Epithelial cell of proximal tubule (primary cell): ENCODE measurements around the gene RXYLT1. TPM values are rescaled to one million over a fixed set of nuclear protein-coding genes. Genes with fewer than 3 reads are reported as not detected.

ENCODE experiments used
- DNase-seq: peaks from one replicate; pipeline ENCODE4 v3.0.0-alpha.2; 2011; ENCODE audit warnings: low read depth
- H3K4me3 ChIP-seq: 2 replicates; pipeline ENCODE4 v1.5.1; 2011; ENCODE audit warnings: low read depth, mild to moderate bottlenecking, low read length
- total RNA-seq: library from RNA; depleted of rRNA; stranded (reverse); fragments of >200 nt; gene quantifications from 2 replicates; pipeline ENCODE4 v1.2.3, GENCODE V29; 2015
- TF ChIP-seq, protein P1 (sequence below): conservative IDR thresholded peaks from 2 replicates; pipeline ENCODE4 v1.5.1; 2012; ENCODE audit warnings: low read depth, mild to moderate bottlenecking, low read length

RXYLT1 gene
- total RNA-seq, 1 donor from 2014 or later: 12.3 TPM

DNA sequence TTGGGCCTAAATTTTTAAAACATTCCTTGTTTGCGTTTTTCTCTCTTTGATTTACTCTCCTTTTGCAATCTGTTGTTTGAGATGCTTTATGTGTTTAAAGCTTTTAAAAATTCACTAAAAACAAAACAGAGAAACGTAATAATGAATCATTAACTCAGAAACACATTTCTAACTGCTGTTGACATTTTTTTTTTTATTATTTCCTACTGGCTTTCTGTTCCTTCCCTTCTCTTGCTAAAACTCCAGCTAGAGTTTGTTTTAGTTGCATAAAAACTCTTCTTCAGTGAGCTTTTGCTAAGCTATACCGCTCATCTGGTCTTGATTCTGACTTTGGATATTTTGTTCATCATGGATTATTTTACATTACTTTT lies 35.8 kb downstream of the RXYLT1 start:
- TF ChIP-seq, protein P1, sequence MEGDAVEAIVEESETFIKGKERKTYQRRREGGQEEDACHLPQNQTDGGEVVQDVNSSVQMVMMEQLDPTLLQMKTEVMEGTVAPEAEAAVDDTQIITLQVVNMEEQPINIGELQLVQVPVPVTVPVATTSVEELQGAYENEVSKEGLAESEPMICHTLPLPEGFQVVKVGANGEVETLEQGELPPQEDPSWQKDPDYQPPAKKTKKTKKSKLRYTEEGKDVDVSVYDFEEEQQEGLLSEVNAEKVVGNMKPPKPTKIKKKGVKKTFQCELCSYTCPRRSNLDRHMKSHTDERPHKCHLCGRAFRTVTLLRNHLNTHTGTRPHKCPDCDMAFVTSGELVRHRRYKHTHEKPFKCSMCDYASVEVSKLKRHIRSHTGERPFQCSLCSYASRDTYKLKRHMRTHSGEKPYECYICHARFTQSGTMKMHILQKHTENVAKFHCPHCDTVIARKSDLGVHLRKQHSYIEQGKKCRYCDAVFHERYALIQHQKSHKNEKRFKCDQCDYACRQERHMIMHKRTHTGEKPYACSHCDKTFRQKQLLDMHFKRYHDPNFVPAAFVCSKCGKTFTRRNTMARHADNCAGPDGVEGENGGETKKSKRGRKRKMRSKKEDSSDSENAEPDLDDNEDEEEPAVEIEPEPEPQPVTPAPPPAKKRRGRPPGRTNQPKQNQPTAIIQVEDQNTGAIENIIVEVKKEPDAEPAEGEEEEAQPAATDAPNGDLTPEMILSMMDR: no peak
- no peak for DNase-seq
- H3K4me3 ChIP-seq: no peak overlapping the region

- TF ChIP-seq, protein P1: no peak
- DNase-seq: no peak
- no peak overlapping the region for H3K4me3 ChIP-seq
These were observed 36.3 kb downstream of the RXYLT1 start for GRCh38 chr12:63816031-63816430.

- TF ChIP-seq, protein P1: no peak
- H3K4me3 ChIP-seq: no peak overlapping the region
- no peak for DNase-seq
These were observed 40.7 kb downstream of the RXYLT1 start for GRCh38 chr12:63820427-63820826.

- TF ChIP-seq, protein P1: no peak
These were observed 42.1 kb downstream of the RXYLT1 start for GRCh38 chr12:63821781-63822251.

DNA sequence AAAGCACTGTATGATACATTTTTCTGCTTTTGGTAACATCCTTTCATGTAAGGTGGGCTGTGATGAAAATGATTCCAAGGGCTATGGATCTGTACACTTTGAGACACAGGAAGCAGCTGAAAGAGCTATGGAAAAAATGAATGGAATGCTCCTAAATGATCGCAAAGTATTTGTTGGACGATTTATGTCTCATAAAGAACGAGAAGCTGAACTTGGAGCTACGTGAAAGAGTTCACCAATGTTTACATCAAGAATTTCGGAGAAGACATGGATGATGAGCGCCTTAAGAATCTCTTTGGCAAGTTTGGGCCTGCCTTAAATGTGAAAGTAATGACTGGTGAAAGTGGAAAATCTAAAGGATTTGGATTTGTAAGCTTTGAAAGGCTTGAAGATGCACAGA lies 42.6 kb downstream of the RXYLT1 start:
- peak overlapping the region; percentile 66 for H3K4me3 ChIP-seq
- no peak for DNase-seq
- TF ChIP-seq, protein P1: no peak

More at GRCh38 chr12:63821781-63822251, 42.1 kb downstream of the RXYLT1 start:
- H3K4me3 ChIP-seq: peak overlapping the region; percentile 66
- no peak for DNase-seq

GRCh38 chr12:63823040-63823439 lies 43.3 kb downstream of the RXYLT1 start:
- H3K4me3 ChIP-seq: no peak overlapping the region
- no peak for DNase-seq
- TF ChIP-seq, protein P1: no peak

DNA sequence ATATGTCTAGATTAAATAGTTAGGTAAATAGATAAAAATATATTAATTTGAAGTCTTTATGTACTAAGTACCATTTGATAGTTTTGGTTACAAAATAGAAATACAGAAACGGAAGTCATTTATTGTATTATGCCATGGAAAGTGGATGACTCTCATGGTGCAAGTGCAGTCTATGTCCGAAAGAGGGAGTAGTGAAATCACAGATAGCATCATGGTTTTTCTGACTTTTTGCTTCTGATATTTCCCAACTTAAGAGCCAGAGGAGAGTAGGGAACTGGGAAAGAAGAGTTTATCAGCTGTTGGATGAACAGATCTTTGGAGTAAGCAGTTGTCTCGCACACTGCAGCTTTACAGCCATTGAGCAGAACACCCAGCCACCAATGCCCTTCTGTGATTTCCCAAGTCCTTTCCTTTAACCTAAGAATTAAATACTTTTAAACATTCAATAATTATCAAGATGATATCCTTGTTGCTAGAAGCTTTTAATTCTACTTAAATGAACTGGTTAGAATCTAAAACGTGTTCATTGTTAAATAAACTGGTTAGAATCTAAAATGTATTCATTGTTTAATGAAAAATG lies 46.4 kb downstream of the RXYLT1 start:
- TF ChIP-seq, protein P1: peak; percentile 82
- DNase-seq: no peak
- no peak overlapping the region for H3K4me3 ChIP-seq
